HT1080 (cell line): Measurements from ENCODE around the gene AGFG2. TPM values are rescaled to one million over a fixed set of nuclear protein-coding genes. Genes with fewer than 3 reads are reported as not detected.

Source experiments
- DNase-seq: peaks from one replicate; pipeline ENCODE4 v3.0.0-alpha.2; 2015; ENCODE audit warnings: low read depth
- total RNA-seq: library from RNA; depleted of rRNA; stranded (reverse); fragments of >200 nt; shearing (Covaris generic); gene quantifications from 2 replicates; pipeline ENCODE4 v1.2.3, GENCODE V29; 2014

Gene AGFG2
- total RNA-seq, 1 experiment from 2014 or later, result 19.9 TPM

- no peak for DNase-seq
Measured at GRCh38 chr7:100572281-100572948, 33.4 kb downstream of the AGFG2 start.

DNA sequence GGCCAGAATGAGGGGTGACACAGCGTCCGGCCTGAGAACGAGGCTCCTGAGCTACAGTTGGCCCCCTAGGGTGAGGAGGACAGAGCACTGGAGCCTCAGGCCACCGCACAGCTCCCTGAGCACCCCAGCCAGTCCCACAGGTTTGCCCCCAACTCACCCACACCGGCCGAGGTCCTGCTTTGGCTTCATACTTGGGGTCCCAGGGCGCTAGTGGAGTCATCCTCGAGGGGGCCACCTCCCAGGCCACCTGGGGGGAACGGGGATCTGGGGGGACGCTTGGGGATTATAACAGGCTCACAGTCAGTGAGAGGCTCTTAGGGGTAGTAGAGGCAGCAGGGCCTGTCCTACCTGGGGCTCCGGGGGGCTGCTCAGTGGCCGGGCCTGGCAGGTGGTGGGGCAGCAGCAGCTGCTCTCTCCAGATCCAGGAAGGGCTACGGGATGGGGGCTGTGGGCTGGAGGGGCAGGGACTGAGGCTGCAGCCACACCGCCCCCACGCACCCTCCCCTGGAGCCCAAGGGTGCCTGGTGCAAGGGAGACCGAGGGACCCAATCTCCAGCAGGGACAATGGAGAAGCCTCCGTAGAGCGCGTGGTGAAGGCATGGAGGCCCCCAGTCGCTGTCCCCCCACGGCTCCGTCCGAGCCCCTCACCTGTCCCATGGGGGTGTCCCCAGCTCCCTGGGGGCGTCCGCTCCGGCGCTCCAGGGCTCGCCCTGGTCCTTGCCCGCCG, 34.1 kb downstream of the AGFG2 start:
- no peak for DNase-seq

- DNase-seq, result no peak
Measured at GRCh38 chr7:100573691-100574361, 34.8 kb downstream of the AGFG2 start, which contains the start of gene SAP25. TSS of gene SAP25 (minus strand) at chr7:100573900. CDS start at chr7:100573742, 158 bp downstream.

GRCh38 chr7:100574362-100575205, 35.6 kb downstream of the AGFG2 start:
- no peak for DNase-seq

GRCh38 chr7:100575206-100575631, 36.2 kb downstream of the AGFG2 start:
- no peak for DNase-seq

DNA sequence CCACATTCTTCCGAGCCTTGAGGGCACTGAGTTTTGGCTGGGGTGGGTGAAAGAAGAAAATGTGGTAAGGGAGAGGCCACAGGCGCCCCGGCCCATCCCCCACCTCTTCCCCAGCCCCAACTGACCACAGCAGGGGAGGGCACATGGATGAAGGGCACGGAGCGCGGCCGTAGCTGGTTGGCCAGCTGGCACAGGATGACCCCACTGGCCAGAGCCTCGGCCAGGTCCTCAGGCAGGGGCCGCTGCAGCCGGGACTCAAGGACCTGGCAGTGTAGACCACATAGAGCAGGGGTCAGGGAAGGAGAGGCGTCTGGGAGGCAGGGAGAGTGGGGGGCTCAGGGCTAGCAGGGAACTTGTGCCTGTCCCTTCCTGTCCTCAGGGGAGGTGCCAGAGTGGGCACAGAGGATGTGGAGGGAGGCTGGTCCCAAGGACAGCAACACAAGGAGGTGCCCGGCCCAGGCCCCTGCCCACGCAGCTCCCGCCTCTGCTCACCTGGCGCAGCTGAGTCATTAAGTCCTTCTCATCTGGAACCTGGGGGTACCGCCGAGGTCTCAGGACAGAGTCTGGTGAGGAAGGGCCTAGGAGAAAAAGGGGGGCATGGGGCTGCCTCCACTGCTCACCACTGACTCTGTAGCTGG, 36.9 kb downstream of the AGFG2 start:
- DNase-seq, result no peak

DNA sequence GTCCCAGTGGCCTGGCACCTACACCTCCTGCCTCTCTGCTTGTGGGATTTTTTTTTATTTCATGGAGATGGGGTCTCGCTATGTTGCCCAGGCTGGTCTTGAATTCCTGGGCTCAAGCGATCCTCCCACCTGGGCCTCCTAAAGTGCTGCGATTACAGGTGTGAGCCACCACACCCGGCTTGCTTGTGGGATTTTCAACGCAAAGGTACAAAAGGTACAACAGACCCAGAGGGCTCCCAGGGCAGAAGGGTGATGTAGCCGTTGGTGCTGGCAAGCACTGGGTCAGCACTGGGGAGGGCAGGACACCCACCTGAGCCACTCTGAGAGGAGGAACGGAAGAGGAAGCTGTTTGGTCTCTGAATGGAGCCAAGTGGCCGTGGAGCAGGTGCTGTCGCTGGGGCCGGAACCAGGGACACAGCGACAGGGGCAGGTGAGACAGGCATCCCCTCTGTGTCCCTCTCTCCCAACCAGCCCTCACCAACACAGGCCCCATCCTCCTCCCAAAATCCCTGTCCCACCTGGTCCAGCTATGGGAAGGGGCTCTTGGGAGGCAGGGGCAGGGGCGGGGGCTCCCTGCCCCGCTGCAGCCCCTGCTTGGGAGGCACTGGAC, 37.5 kb downstream of the AGFG2 start:
- DNase-seq, result no peak

DNA sequence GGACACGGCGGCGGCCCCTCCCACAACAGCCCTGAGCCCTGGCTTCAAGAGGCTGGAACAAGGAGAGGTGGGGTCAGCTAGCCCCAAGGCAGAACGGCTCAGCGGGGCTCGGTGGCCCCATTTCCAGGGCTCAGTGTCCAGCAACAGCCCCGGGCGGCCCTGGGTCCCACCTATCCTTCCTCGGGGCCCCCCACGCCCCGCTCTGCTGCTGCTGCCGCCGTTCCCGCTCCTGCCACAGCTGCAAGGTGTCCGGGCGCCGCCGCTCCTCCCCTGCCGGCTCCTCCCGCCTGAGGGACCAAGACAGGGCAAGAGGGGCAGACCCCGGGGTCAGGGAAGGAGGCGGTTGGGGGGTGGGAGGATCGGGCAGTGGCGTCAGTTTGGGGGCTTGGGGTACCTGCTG, 38.1 kb downstream of the AGFG2 start:
- no peak for DNase-seq

- no peak for DNase-seq
Measured at GRCh38 chr7:100577507-100577906, 38.5 kb downstream of the AGFG2 start.

DNA sequence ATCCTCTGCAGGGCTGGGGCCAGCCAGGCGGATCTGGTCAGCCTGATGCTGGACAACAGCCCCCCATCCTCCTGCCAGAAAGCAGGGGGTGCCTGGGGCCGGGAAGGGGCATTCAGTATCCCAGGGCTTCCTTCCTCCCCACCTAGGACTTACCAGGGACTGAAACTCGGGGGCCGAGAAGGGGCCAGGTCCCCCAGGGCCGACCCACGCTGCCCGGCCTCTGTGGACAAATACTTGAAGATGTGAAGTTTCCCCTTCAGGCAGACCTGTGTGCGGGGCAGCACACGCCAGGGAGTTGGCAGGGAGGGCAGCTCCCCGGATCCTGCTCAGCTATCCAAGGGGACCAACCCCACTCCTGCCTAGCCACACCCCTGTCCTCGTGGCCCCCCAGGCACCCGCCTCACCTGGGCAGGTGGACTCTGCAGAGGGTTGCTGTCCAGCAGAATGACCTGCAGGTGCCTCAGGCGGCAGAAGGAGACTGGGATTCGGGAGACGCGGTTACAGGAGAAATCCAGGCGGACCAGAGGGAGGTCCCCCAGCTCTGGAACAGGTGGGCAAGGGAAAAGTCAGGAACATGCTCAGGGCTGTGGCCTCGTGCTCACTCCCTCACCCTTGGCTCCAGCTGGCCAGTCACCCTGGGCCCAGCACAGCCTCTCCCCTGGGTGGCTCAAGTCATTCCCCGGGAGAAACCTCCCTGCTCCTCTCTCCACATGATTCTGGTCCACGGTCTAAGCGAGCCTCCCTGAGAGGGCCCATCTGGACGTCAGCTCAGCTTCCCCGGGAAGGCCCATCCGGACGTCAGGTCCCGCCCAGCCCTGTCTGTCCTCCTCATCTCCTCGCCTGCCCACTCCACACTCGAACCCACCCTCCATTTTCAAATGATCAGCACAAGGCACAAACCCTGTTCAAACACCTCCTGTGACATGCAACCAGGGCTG, 39.5 kb downstream of the AGFG2 start:
- DNase-seq, result no peak

GRCh38 chr7:100580466-100581283, 41.7 kb downstream of the AGFG2 start:
- no peak for DNase-seq

DNA sequence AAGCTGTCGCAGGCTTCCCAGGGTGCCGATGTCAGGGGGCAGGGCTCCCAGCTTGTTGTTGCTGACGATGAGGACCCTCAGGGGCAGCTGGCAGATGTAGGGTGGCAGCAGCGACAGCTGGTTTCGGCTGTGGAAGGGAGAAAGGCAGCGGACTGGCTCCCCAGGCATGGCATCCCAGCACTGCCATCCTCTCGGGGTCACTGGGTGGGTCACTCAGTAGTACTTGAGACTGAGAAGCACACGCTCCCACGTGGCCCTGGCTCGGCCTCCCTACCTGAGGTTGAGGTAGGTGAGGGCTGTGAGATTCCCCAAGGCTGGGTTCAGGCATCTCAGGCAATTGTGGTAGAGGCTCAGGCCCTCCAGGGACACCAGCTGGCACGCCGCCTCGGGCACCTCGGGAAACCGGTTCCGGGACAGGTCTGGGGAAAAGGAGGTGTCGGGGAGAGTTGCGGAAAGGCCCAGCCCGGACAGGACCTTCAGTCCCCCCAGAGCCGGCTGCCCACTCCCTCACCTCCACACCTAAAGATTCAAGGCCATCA, 43.1 kb downstream of the AGFG2 start:
- DNase-seq, result no peak

DNA sequence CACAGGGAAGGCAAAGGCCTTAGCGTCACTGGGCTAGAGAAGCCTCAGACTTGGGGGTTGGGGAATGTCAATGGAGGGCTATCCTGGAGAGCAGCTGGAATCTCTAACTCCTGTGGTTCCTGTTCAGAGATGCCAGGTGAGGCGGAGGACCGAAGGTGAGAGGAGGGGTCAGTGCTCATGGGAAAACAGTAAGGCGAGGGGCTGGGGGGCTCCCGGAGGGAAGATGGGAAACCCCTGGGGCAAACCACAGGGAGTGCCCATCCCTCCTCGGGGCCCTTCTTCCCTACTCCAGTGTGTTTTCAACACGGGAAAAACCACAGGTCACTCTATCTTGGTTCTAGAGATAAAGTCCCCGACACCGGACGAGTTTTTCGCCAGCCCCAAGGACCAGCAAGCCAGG, 43.6 kb downstream of the AGFG2 start:
- no peak for DNase-seq

GRCh38 chr7:100583132-100584053, 44.4 kb downstream of the AGFG2 start:
- peak; percentile 93 for DNase-seq

DNA sequence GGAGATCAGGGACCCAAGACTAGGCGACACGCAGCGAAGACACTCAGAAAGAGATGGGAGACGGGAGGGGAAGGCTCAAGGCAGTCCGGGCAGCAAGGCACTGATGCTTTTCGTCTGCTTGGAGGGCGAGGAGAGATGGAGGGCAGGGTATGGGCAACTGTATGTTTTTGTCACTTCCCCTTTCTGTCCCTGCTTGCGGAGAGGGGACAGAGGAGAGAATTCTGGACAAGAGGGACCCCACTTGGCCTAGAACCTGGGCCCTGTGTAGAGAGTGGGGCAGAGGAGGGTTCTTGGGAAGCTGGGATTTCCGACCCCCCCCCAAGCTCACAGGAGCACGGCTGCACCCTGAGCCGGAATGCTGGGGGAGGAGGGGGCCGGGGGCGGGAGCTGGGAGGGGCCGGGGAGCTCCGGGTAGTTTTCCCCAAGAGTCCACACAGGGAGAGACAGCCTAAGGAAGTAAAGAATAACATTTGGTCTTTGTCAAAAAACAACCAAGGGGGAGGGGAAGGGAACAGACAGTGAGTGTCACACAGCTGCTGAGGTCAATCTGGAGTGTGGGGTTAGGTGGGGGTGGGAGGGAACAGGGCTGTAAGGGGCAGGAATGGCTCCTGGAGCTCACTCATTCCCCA, 45.2 kb downstream of the AGFG2 start:
- peak; percentile 27 for DNase-seq

DNA sequence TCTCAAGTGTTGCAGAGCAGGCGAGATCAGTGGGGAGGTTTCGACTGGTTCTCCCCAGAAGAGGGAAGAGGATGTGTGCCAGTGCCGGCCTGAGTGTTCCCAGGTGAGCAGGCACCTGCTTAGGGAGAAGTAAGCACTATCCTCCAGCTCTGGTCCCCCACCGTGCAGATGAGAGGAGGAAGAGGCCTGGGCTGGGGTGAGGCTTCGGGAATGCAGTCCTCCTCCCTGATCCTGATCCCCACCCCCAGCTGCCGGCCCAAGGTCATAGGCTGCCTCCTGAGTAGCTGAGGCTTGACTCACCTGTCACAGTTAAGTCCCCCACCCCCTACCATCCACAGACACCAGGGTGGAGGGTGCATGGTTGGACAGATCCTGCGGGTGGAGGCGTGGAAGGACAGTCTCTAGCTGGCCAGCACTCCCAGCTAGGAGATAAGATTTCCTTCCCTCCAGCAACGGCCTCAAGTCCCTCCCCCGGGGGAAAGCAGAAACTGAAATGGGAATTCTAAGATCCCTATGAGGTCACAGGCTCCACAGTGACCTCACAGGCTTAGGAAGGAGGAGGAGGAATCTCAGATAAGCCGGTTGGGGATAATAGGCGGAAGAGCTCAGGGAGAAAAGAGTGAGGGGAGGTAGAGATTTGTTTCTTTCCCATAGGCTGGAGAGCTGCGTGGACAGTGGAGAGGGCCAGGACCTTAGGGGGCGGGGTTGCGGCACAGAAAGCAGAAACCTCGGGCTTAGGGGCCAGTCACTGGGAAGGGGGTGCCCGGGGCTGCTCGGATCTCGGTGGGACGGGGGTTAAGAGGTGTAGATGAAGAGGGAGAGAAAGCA, 45.9 kb downstream of the AGFG2 start:
- peak; percentile 72 for DNase-seq
